HG03159 (cell line): ENCODE measurements around the gene ZDHHC4.

ENCODE experiments used
- ATAC-seq: cut with Tn5 transposase; IDR thresholded peaks from one replicate; pipeline ENCODE4 v1.9.1; 2021; ENCODE audit warnings: mild to moderate bottlenecking, moderate library complexity; ENCODE audit not compliant: unreplicated experiment

The ZDHHC4 gene

DNA sequence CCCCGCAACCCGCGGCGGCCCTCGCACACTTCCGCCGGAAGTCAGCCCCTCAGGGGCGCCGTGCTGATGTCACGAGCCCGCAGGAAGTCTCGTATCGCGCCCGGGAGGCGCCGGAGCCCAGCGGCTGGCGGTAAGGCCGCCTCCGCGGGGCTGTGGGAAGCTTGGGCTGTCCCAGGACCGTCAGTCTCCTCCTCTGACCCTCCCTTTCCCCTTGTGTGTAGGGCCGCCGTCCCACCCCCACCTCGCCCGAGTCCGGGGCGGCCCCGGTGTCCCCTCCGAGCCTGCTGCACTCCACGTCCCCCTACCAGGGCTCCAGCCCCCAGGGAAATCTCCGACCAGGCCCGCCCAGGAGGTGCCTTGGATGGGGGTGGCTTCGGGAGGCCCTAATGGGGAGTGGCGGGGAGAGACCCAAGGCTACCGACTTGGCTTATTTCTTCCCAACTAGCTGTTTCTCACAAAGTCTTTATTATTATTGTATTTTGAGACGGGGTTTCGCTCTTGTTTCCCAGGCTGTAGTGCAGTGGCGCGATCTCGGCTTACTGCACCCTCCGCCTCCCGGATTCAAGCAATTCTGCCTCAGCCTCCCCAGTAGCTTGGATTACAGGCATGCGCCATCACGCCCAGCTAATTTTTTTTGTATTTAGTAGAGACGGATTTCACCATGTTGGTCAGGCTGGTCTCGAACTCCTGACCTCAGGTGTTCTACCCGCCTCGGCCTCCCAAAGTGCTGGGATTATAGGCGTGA, at the start of gene ZDHHC4:
Gene ZDHHC4 (plus strand): TSS at position 86 of the 745 bp plus-strand sequence. CDS start 3,108 bp downstream, outside the sequence.
- peak; percentile 95 for ATAC-seq

DNA sequence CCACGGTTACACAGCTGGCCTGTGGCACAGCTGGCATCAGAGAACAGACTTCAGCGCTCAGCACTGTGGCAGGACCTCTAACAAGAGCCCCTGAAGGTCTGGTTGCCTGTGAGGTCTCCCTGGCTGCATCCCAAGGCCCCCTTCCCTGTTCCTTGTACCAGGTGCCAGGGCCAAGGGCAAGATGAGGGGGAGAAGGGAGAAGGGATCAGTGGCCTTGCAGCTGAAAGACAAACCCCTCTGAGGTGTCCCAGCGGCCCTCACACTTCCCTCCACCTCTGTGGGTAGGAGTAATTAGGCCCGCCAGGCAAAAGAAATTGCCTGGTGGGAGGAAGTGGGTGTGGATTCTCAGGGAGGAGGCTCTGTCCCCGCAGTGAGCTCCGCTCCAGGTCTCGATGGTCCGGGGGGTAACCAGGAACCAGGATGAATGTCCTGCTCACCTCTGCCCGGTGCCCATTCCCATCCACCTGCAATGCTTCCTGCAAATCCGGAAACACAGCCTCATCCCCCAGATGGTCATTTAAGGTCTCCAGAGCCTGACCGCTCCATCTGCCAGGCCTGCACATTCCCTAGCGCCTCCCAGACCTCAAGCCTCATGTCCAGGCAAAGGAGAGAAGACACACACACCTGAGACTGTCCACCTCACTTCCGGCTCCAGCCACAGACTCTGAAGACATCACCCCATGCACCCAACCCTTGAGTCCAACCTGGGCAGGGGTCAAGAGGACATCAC, 48.7 kb upstream of the ZDHHC4 start:
- ATAC-seq: no peak

DNA sequence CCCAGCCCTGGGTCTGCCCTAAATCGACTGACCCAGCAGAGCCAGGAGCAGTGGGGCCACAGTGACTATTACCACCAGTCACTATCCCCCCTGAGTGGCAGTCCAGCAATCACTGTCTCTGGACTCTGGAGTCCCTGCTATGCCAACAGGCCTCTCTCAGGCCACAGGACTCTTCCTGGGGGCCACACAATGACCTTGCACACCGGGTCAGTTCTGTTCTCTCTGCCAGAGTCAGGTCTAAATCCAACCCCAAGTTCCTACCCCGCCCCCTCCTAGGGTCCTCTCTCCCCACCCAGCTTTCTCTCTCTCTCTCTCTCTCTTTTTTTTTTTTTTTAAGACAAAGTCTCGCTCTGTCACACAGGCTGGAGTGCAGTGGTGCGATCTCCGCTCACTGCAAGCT, 47.6 kb upstream of the ZDHHC4 start:
- ATAC-seq: no peak

DNA sequence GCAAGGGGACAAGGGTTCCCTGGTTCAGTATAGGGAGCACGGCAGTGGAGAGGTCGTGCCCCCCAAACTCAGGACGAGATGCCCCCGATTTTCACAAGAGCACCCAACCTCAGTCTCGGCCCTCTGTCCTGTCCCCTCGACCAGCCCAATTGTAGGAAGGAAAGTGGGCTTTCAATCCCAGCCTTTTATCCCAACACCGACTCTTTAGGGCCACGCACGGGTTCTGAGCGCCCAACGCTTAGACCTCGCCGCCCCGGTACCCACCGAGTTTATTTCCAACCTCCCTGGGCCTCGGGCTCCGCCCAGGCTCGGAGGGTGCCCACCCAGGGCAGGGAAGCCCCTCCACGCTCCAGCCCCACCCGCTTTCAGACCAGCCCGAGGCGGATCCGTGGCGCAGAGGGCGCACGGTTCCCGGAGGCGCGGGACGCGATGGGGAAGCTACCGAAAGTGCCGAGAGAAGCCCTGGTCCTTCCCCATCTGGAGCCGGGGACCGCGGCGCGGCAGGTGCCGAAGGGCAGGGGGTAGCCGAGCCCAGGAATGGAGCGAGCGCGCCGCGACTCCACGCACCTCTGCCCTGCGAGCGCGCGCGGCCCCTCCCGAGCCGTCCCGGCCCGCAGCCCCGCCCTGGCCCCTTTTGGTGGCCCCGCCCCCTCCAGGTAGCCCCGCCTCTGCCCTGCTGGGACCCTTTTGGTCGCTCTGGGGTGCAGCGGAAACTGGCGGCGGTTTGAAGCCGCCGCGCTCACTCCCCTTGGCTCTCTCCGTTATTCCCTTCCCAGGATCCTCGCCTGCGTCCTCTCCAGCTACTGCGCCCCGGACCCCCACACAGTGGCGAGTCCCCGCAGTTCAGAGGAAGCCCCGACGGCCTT, 46.4 kb upstream of the ZDHHC4 start:
- no peak for ATAC-seq

DNA sequence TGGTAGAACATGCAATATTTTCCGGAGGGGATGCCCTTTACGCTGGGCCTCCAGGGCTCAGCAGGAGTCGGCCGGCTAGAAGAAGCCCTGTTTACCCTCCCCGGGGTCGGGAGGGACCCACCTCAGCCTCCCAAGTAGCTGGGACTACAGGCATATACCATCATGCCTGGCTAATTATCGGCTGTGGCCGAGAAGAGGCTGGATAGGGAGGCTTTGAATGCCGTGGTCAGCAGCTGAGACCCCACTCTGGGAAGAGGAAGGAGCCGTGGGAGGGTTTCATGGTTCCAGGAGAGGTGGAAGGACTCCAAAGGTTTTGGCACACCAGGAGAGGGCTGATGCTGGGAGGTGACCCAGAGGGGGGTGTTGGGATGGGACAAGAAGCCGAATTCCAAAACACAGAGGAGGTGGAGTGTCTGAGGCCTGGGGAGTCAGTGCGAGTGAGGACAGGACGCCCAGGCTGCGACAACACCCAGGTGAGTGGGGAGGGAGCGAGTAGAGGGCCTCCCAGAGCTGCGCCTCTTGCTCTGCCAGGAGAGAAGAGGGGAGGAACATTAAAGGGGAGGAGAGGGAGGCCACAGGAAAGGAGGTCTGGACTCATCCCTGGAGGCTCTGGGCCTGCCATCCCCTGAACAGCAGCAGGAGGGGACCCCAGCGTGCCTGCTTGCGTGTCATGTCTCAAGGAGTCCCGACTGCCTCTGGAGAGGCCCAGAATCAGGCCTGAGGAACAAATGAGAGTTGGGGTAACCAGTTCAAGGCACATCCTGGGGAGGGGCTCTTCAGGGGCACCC, 45.6 kb upstream of the ZDHHC4 start:
- ATAC-seq: no peak

DNA sequence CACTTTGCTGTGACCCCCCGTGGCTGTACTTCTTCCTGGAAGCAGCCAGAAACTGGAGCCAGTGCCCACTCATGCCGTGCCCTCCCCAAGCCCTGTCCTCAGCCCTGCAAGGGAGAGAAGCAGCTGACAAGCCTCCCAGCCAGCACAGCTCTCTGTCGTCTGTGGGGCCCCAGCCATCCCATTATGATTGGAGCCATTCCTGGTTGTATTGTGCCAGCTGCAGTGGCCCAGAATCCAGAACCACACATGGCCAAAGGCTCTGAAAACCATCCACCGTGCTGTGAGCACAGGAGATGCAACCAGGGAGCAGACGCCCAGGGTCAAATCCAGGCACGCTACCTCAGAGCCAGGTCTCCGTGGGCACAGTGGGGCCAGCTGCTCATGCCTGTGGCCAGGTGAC, 44.7 kb upstream of the ZDHHC4 start:
- no peak for ATAC-seq

DNA sequence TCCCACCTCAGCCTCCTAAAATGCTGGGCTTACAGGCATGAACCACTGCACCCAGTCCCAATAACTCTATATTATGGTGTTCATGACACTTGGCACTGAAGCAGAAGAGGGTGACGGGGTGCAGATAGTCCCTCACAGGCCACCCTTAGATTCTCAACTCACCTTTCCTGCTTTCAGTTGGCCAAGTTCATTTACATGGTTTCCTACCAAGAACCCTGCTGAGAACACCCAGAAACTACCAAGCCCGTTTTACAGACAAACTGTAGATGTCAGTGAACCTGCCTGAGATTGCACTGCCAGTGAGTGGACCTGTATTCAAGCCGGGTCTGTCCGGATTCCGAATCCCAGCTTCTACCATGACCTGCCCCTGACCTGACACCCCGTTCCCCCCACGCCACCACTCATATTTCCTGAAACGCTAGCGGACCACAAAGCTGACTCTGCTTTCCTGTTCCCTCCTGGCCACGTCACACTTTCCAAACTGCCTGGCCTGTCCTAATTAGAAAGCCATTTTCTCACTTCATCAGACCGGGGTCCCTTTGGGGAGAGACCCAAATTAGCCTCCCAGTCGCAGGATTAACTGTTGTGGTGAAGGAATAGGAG, 43.3 kb upstream of the ZDHHC4 start:
- ATAC-seq: no peak

DNA sequence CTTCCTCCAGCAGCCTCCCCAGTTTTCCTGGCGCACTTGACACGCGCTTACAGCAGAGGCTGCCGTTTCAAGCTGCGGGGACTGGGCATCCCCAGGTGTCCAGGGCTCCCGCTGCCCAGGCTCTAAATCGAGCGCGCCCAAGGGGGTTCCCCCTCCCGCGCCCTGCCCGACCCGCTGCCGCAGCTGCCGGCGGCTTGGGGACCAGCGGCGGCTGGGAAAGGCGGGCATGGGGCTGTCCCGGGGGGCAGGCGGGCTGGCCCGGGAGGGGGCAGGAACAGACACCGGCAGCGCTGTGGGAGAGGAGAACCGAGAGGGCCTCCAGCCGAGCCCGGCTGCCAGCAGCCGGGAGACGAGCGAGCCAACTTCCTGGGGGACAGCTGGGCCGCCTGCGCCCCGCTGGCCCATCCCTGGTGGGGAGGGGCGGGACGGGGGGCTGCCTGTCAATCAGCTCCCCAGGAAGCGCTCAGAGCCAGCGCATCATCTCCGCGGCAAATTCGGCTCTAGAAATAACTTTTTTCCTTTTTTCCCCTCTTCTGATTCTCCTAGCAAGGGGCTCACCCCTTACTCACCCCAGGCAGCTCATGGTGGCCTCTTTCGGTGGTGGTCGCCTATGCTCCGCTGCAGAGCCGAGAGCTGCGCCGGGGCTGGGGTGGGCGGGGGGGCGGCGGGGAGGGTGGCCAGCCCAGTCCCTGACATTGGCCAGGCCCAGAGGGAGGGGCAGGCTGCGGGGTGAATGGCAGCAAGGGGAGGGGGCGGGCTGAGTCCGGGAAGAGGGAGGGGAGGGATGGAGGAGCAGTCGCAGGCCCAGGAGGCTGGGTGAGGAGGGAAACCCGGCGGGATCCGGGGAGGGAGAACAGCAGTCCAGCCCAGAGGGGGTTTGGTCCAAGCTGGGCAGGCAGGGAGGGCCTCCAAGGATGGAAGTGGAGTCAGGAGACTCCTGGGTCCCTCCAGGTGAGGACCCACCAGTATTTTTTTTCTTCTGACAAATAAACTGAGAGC, 40.7 kb upstream of the ZDHHC4 start:
- no peak for ATAC-seq

DNA sequence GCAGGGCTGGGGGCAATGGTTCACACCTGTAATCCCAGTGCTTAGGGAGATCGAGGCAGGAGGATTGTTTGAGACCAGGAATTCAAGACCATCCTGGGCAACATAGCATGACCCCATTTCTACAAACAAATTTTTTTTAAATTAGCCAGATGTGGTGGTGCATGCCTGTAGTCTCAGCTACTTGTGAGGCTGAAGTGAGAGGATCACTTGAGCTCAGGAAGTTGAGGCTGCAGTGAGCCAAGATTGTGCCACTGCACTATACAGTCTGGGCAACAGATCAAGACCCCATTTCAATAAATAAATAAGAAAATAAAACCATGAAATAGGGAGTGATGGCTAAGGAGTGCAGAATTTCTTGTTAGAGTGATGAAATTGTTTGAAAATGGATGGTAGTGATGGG, 34.9 kb upstream of the ZDHHC4 start:
- ATAC-seq: no peak

DNA sequence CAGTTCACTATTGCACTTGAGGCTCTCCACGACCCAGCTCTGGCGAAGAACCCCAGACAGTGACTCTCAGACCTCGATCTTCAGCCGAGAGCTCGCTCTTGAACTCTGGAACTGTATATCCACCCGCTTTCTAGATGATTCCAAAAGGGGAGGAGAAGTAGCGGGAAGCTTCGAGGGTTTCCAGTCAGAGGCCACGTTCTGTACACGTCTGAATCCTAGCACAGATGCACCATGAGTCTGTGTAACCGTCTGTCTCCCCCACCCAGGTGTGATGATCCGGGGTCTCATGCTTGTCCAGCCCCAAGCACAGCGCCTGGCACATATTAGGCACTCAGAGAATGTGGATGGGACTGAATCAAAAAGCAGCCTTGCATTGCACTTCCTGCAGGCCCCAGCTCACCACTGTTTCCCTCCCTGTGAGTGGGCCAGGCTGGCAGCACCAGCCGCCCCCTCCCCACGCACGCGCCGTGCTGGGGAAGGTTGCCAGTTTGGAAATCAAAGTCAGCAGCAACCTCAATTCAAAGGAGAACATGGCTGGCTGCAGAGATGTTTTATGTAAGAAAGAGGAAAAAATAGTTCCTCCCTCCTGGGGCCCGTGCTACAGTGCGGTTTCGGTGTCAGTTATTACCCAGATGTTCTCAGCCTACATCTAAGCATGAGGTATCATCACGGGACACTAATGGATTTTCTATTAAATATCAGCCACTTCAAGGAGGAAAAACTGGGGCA, 31.7 kb upstream of the ZDHHC4 start:
- ATAC-seq: no peak

DNA sequence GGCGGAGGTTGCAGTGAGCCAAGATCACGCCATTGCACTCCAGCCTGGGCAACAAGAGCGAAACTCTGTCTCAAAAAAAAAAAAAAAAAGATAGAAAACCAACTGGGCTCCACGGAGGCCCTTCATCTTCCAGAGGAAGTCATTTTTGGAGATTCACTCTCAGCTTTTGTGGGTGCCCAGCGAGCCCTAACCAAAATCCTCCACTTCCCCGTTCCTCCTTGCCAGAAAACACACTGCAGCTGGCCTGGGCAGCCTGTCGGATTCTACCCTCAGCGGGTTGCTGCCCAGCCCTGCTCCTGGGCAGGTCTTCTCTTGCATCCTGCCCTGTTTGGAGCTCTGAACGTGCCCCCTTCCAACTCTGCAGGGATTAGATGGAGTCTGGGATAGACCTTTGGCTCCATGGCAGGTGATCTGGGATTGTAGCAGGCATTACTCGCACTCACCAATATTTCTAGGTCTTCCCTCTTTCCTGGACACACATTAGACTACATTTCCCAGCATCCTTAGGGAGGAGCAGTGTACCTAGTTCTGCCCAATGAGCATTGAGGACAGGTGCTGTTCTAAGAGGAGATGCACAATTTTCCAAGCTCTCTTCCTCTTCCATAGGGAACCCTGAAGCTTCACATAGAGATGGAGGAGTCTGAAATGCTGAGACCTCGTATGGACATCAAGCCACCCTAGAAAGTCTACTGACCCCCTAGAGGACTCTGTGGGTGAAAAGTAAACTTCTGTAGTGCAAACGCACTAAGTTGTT, 30.6 kb upstream of the ZDHHC4 start:
- ATAC-seq: no peak

DNA sequence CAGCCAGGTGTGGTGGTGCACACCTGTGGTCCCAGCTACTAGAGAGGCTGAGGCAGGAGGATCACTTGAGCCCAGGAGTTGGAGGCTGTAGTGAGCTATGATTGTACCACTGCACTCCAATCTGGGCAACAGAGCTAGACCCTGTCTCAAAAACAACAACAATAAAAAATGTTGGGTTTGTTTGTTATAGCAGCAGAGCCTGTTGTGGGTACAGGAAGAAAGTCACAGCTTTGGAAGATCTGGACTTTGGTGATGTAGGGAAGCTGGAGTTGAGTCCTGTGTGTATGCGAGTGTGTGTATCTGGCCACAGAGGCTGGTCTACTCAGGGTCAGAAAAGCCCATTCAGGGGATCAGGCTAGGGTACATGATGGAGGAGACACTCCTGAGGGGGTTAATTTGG, 29.9 kb upstream of the ZDHHC4 start:
- no peak for ATAC-seq

DNA sequence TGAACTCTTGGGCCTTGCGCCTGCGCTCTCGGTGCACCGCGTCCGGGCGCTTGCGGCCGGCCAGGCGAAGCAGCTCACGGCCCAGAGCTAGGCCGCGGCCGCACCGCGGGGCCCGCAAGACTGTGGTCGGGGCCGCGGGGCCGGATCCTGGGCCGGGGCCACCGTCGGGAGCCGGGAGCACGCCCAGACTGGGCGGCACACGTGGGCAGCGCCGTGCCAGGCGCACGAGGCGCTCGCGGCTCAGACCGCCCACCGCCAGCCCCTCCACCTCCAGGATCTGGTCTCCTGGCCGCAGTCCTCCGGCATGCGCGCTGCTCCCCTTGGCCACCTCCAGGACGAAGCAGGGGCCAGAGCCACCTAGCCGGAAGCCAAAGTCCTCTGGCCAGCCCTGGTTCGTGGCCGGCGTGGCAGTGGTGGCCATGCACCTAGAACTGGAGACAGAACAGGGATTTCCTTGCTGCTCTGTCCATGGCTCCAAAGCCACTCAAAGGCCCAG, 26.2 kb upstream of the ZDHHC4 start, which contains the start of gene GRID2IP:
Gene GRID2IP (minus strand): TSS at position 446 of the 496 bp plus-strand sequence. CDS start 25 bp downstream, at position 421.
- no peak for ATAC-seq

DNA sequence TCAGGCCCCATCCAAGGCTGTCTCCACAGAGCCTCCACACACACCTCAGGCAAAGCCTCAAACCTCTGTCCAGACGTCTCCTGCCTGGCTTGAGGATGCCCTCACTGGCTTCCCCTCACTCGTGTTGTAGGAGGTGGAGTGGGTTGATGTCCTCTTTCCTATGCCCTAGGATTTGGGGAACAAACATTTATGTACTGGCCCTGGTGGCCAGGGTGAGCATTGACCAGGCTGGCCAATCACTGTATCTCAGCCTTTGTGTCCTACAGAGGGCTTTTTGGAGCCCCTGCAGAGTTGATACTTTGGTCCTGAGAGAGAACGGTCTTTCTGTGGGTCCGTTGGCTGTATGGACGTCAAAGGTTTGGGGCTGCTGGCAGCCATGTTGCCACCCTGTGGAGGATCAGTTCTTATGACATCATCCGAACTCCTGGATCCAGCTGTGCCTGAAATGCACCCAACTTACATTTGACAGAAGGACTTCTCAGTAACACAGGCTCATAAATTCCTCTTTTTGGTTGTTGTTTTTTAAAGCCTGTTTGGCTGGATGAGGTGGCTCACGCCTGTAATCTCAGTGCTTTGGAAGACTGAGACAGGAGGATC, 23.7 kb upstream of the ZDHHC4 start:
- ATAC-seq: no peak

DNA sequence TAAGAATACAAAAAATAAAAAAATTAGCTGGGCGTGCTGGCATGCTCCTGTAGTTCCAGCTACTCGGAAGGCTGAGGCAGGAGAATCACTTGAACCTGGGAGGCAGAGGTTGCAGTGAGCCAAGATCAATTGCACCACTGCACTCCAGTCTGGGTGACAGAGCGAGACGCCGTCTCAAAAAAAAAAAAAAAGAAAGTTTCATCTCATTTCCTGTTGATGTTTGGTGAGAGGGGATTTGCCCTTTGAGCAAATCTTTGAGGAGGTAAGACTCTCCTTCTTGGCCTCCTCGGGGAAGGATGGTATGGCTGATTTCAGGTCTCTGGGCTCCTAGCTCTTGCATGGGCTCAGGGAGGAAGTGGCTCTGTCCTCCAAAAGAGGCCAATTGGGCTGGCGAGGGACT, 22.4 kb upstream of the ZDHHC4 start:
- no peak for ATAC-seq

DNA sequence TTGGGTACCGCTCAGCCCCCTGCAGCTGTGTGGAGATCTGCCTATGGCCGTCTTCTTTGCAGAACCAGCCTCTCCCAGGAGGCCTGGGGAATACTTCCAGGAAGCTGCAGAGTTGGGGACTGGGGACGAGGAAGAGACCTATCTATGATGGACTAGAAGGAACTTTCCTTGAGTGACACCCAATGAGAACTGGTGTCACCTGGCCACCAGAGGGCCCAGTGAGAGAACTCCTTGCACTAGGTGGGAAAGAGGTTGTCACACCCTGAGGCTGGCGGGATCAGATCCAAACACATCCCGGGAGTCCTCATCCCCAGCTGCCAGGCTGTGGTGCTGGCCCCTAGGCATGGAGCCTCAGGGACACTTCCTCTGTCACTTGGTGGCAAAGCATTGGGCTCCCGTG, 21.1 kb upstream of the ZDHHC4 start:
- ATAC-seq: no peak

DNA sequence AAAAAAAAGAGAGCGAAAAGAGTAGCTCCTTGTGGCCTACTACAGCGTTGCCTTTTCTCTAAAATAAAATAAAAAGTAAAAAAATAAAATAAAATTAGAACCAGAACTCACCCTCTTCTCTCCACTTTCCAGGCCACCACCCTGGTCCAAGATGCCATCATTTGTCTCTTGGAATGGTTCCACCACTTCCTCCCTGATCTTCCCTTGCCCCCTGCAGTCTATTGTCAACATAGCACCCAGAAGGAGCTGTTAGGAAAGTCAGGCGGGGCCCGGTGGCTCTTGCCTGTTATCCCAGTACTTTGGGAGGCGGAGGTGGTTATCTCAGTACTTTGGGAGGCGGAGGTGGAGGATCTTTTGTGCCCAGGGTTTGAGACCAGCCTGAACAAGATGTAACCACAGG, 18.4 kb upstream of the ZDHHC4 start:
- ATAC-seq: no peak
